Heart left ventricle (tissue), 16 donors: Measurements from ENCODE around the gene ZDHHC11B. TPM values are rescaled to one million over a fixed set of nuclear protein-coding genes. Genes with fewer than 3 reads are reported as not detected.
A peak's percentile ranks its signal among the peaks of the same experiment; 100 is the strongest.
"Not testable (repeated sequence)": the region's sequence is repeated elsewhere in the genome, so short reads cannot be mapped to it uniquely, and the experiment has no call there.

ENCODE experiments used
- ATAC-seq, 4 donors: fragments of 200-7000 bp; cut with Tn5 transposase; one replicate each; pipeline ENCODE4 v1.9.1; 2020 to 2022; ENCODE audit warnings: moderate library complexity in 4 of 4, mild to moderate bottlenecking in 3 of 4, moderate number of reproducible peaks in 1 of 4
- DNase-seq, 5 donors: peaks; one replicate each; pipeline ENCODE4 v3.0.0-alpha.2; 2020
- H3K27ac ChIP-seq, 12 donors: fragments of 200-600 bp; sonication (generic) in 4 of 12; one replicate each; pipeline versions ENCODE4 v1.5.0 to v1.8.0; 2016 to 2022; ENCODE audit warnings: mild to moderate bottlenecking in 2 of 12
- H3K27me3 ChIP-seq, 9 donors: fragments of 200-600 bp; sonication (generic) in 2 of 9; one replicate each; pipeline versions ENCODE4 v1.5.1 to v1.8.0; 2016 to 2022; ENCODE audit warnings: mild to moderate bottlenecking in 3 of 9
- H3K36me3 ChIP-seq, 9 donors: fragments of 200-600 bp; sonication (generic) in 2 of 9; one replicate each; pipeline versions ENCODE4 v1.5.0 to v1.8.0; 2018 to 2022; ENCODE audit warnings: mild to moderate bottlenecking in 2 of 9
- H3K4me1 ChIP-seq, 12 donors: fragments of 200-600 bp; sonication (generic) in 4 of 12; one replicate each; pipeline versions ENCODE4 v1.5.0 to v1.8.0; 2016 to 2022; ENCODE audit warnings: mild to moderate bottlenecking in 3 of 12
- H3K4me3 ChIP-seq, 12 donors: fragments of 200-600 bp; sonication (generic) in 4 of 12; one replicate each; pipeline versions ENCODE4 v1.5.0 to v1.8.0; 2017 to 2022; ENCODE audit warnings: mild to moderate bottlenecking in 9 of 12, moderate library complexity in 4 of 12
- H3K9me3 ChIP-seq, 12 donors: fragments of 200-600 bp; sonication (generic) in 4 of 12; one replicate each; pipeline versions ENCODE4 v1.5.0 to v1.8.0; 2016 to 2022; ENCODE audit warnings: mild to moderate bottlenecking in 1 of 12
- CTCF ChIP-seq, 12 donors: fragments of 200-600 bp; sonication (generic) in 4 of 12; IDR thresholded peaks; one replicate each; pipeline versions ENCODE4 v1.5.0 to v1.8.0; 2018 to 2022; ENCODE audit warnings: antibody characterized with exemption in 12 of 12, mild to moderate bottlenecking in 5 of 12
- POLR2A ChIP-seq, 2 donors: fragments of 450-650 bp; IDR thresholded peaks; one replicate each; pipeline ENCODE4 v1.6.1; 2017; ENCODE audit warnings: antibody characterized with exemption in 2 of 2, mild to moderate bottlenecking in 2 of 2, moderate library complexity in 2 of 2
- WGBS, 4 donors: extraction: QIAGEN DNeasy Blood & Tissue Kit in 2 of 4; methylation state at CpG; one replicate each; pipeline versions ENCODE4 v1.1.5 to v1.1.7; 2013 to 2018; 5-methylcytosine and 5-hydroxymethylcytosine counted together
- intact Hi-C, 10 donors: fragments of 100-400 bp; cut with DNase I; formaldehyde crosslinking; loops; one replicate each; pipeline versions ENCODE4 v1.11.1 to v1.14.2; 2022
- polyA plus RNA-seq, 2 donors: library from polyadenylated mRNA; stranded (reverse); fragments of 200-250 nt; gene quantifications; one replicate each; pipeline ENCODE4 v1.2.3, GENCODE V29; 2013
- total RNA-seq, 9 donors: library from RNA; depleted of rRNA in 2 of 9; stranded (reverse); fragments of >200 nt in 2 of 9; fragmentation: NEBNext Ultra II Directional in 3 of 9; extraction: Animal tissue kit (Norgen Biotek cat#: 25700) in 3 of 9; gene quantifications; one replicate each; pipeline versions ENCODE4 v1.1.0 to v1.2.4, GENCODE V29; 2016 to 2023
- donor health status: ischemic (EF 13 %, LVEDD 7.1; RV severe dilation, severe dysfunction).
- donor health status: healthy with polysubstance abuse.
- donor health status: DM: no; HTN: yes; CAD: no.
- donor health status: DM: no; HTN: no; CAD: no.
- donor health status: ischemic (EF 25% LVEDD 6.9; RV normal size, moderate dysfunction).
- donor health status: ischemic (EF 25% LVEDD 5.7; RV mildly dilated, moderate dysfunction).
- donor health status: healthy.
- donor health status: DM: yes; HTN: yes; CAD: no.
- donor health status: ischemic (EF 35%, LVEDD 5.7; RV mildly dilated, moderate dysfunction).
- donor health status: nonischemic (EF 11% LVEDD 7.7; RV severe dilation, severe dysfunction).
- donor health status: DM: yes; HTN: yes; CAD: no.
- donor health status: PGD.
- donor health status: ischemic (EF 29% LVEDD 5.4; RV normal size, mild dysfunction).
- donor health status: nonischemic (EF 23%, LVEDD 6.1; RV moderate dilation, normal function).

Gene ZDHHC11B
- total and polyA plus RNA-seq, 11 donors, result 3.0 to 26.5 (median 8.8) TPM

- H3K4me3 ChIP-seq, result no peak overlapping the region
- intact Hi-C loops, result loop anchor here in 2 of 10 donors (5.0 kb wide), 1 partner anchor 96 kb away; no protein-coding TSS in a partner anchor
- peaks cover 0 to 12% (median 0%) of the 10 kb centered on the region in 12 donors for H3K4me1 ChIP-seq
- peak in 6 of 12 donors; percentile 9 to 49 (median 34) for TF ChIP-seq CTCF (IDR thresholded peaks at IDR 0.05)
- no peak for TF ChIP-seq POLR2A (IDR thresholded peaks at IDR 0.05)
- peak in 3 of 5 donors; percentile 68 to 77 (median 68) for DNase-seq
- H3K27ac ChIP-seq, result peak overlapping the region in 5 of 12 donors; percentile 2 to 70 (median 53)
- no peaks in the 10 kb centered on the region for H3K9me3 ChIP-seq
- peak; percentile 45 to 87 (median 73) for ATAC-seq
- H3K36me3 ChIP-seq, result peaks cover 0 to 59% (median 0%) of the 10 kb centered on the region in 9 donors
- 60 to 72% (median 64%) methylated on average over 5 to 11 of the region's 11 CpGs for WGBS, 4 donors
- no peaks in the 10 kb centered on the region for H3K27me3 ChIP-seq
Observed at GRCh38 chr5:746258-746761, 38.2 kb downstream of the ZDHHC11B start.

- peak overlapping the region in 3 of 12 donors; percentile 38 to 70 (median 69) for H3K27ac ChIP-seq
- DNase-seq (peak in 1 of 5 donors; percentile 32), ATAC-seq (peak in 3 of 4 donors; percentile 5 to 45 (median 23))
- not testable (repeated sequence) for H3K4me3 ChIP-seq, H3K27me3 ChIP-seq, H3K9me3 ChIP-seq
- peaks cover 0 to 12% (median 0%) of the 10 kb centered on the region in 12 donors for H3K4me1 ChIP-seq
- peaks cover 0 to 59% (median 0%) of the 10 kb centered on the region in 9 donors for H3K36me3 ChIP-seq
- intact Hi-C loops, result loop anchor here in 2 of 10 donors (5.0 kb wide), 1 partner anchor 97 kb away; no protein-coding TSS in a partner anchor
- WGBS, 4 donors, result 91 to 94% (median 92%) methylated on average over 13 to 22 of the region's 23 CpGs
Observed at GRCh38 chr5:745272-746142, 39.0 kb downstream of the ZDHHC11B start.

- intact Hi-C loops, result loop anchor here in 1 of 10 donors (5.0 kb wide), 1 partner anchor 88 kb away; no protein-coding TSS in a partner anchor
- H3K4me1 ChIP-seq, result peaks cover 0 to 12% (median 0%) of the 10 kb centered on the region in 12 donors
- not testable (repeated sequence) for H3K27me3 ChIP-seq, H3K4me3 ChIP-seq, H3K9me3 ChIP-seq, H3K27ac ChIP-seq, ATAC-seq, DNase-seq
- 82 to 84% (median 83%) methylated on average over 11 of the region's 11 CpGs for WGBS, 4 donors
- peaks cover 0 to 57% (median 0%) of the 10 kb centered on the region in 9 donors for H3K36me3 ChIP-seq
Observed at GRCh38 chr5:743696-744404, 40.7 kb downstream of the ZDHHC11B start.

GRCh38 chr5:742276-742675 is 42.3 kb downstream of the ZDHHC11B start:
- H3K27ac ChIP-seq, H3K27me3 ChIP-seq, ATAC-seq, DNase-seq, H3K9me3 ChIP-seq, H3K4me3 ChIP-seq: not testable (repeated sequence)
- H3K4me1 ChIP-seq, result peaks cover 0 to 12% (median 0%) of the 10 kb centered on the region in 12 donors
- H3K36me3 ChIP-seq, result peaks cover 0 to 48% (median 0%) of the 10 kb centered on the region in 9 donors
- intact Hi-C loops, result loop anchor here in 1 of 10 donors (5.0 kb wide), 1 partner anchor 90 kb away; no protein-coding TSS in a partner anchor
- 90 to 94% (median 92%) methylated on average over 6 of the region's 6 CpGs for WGBS, 4 donors

- ATAC-seq, H3K27me3 ChIP-seq, DNase-seq, H3K4me3 ChIP-seq, H3K27ac ChIP-seq, H3K4me1 ChIP-seq, H3K9me3 ChIP-seq, intact Hi-C loops: not testable (repeated sequence)
- H3K36me3 ChIP-seq, result peaks cover 0 to 35% (median 7%) of the 10 kb centered on the region in 9 donors
- 57 to 63% methylated on average over 1 of the region's 1 CpG; no CpG with 5 or more reads in 2 of the 4 donors for WGBS, 4 donors
Observed at GRCh38 chr5:734145-734544, 50.4 kb downstream of the ZDHHC11B start.

- WGBS, 4 donors, result 90 to 96% (median 94%) methylated on average over 10 of the region's 10 CpGs
- DNase-seq, H3K4me1 ChIP-seq, H3K27ac ChIP-seq, H3K4me3 ChIP-seq, H3K9me3 ChIP-seq, H3K27me3 ChIP-seq: not testable (repeated sequence)
- peak in 2 of 4 donors; percentile 10 to 25 for ATAC-seq
- intact Hi-C loops, result loop anchor here in 1 of 10 donors (2.0 kb wide), 1 partner anchor 92 kb away; no protein-coding TSS in a partner anchor
- peaks cover 0 to 34% (median 7%) of the 10 kb centered on the region in 9 donors for H3K36me3 ChIP-seq
Observed at GRCh38 chr5:732754-733454, 51.6 kb downstream of the ZDHHC11B start.

GRCh38 chr5:729225-729624 is 55.3 kb downstream of the ZDHHC11B start:
- H3K4me1 ChIP-seq, H3K27ac ChIP-seq, intact Hi-C loops, DNase-seq, H3K27me3 ChIP-seq, H3K9me3 ChIP-seq, H3K4me3 ChIP-seq: not testable (repeated sequence)
- WGBS, 4 donors, result 71 to 85% (median 77%) methylated on average over 2 to 5 of the region's 7 CpGs
- peaks cover 0 to 34% (median 7%) of the 10 kb centered on the region in 9 donors for H3K36me3 ChIP-seq
- ATAC-seq, result peak in 2 of 4 donors; percentile 2 to 29

GRCh38 chr5:727087-727486 is 57.4 kb downstream of the ZDHHC11B start:
- H3K27me3 ChIP-seq, H3K4me3 ChIP-seq, H3K27ac ChIP-seq, H3K4me1 ChIP-seq, ATAC-seq, DNase-seq, intact Hi-C loops, H3K9me3 ChIP-seq: not testable (repeated sequence)
- peaks cover 0 to 20% (median 7%) of the 10 kb centered on the region in 9 donors for H3K36me3 ChIP-seq
- WGBS, 4 donors, result 37 to 71% (median 58%) methylated on average over 4 to 9 of the region's 9 CpGs
